Psoas muscle (tissue), 8 donors: ENCODE results near the gene TTLL11. TPM values are rescaled to one million over a fixed set of nuclear protein-coding genes. Genes with fewer than 3 reads are reported as not detected.

Experiments used
- ATAC-seq, 4 donors: fragments of 200-7000 bp; cut with Tn5 transposase; one replicate each; pipeline ENCODE4 v1.9.1; 2020; ENCODE audit warnings: moderate library complexity in 3 of 4, mild to moderate bottlenecking in 2 of 4
- DNase-seq, 2 donors: peaks; one replicate each; pipeline ENCODE4 v3.0.0-alpha.2; 2020
- H3K27ac ChIP-seq: fragments of 200-600 bp; one replicate; pipeline ENCODE4 v1.8.0; 2022
- H3K27me3 ChIP-seq, 3 donors: fragments of 200-600 bp in 1 of 3; one replicate each; pipeline versions ENCODE4 v1.6.1 to v1.8.0; 2013 to 2022; ENCODE audit warnings: low read length in 2 of 3, mild to moderate bottlenecking in 2 of 3, moderate library complexity in 1 of 3; ENCODE audit not compliant: insufficient read depth in 3 of 3
- H3K36me3 ChIP-seq, 2 donors: fragments of 200-600 bp in 1 of 2; one replicate each; pipeline versions ENCODE4 v1.6.1 to v1.8.0; 2013 to 2022; ENCODE audit warnings: low read depth in 1 of 2, mild to moderate bottlenecking in 1 of 2, moderate library complexity in 1 of 2; ENCODE audit not compliant: insufficient read depth in 1 of 2
- H3K4me1 ChIP-seq: fragments of 200-600 bp; one replicate; pipeline ENCODE4 v1.8.0; 2022
- H3K4me3 ChIP-seq: fragments of 200-600 bp; one replicate; pipeline ENCODE4 v1.8.0; 2022; ENCODE audit warnings: mild to moderate bottlenecking
- H3K9me3 ChIP-seq: fragments of 200-600 bp; one replicate; pipeline ENCODE4 v1.8.0; 2022
- CTCF ChIP-seq: fragments of 200-600 bp; IDR thresholded peaks from one replicate; pipeline ENCODE4 v1.8.0; 2022; ENCODE audit warnings: antibody characterized with exemption
- WGBS, 3 donors: extraction: QIAGEN DNeasy Blood & Tissue Kit; methylation state at CpG; one replicate each; pipeline versions ENCODE4 v1.1.6 to v1.1.7; 2013; 5-methylcytosine and 5-hydroxymethylcytosine counted together
- intact Hi-C, 2 donors: fragments of 100-400 bp; cut with DNase I; formaldehyde crosslinking; loops; one replicate each; pipeline versions ENCODE4 v1.11.0 to v1.14.2; 2022
- polyA plus RNA-seq, 3 donors: library from polyadenylated mRNA; stranded (reverse); fragments of 200-250 nt; gene quantifications; one replicate each; pipeline ENCODE4 v1.2.3, GENCODE V29; 2013
- total RNA-seq, 4 donors: library from RNA; stranded (reverse); fragmentation: NEBNext Ultra II Directional in 2 of 4; extraction: Animal tissue kit (Norgen Biotek cat#: 25700) in 2 of 4; gene quantifications; one replicate each; pipeline versions ENCODE4 v1.2.1 to v1.2.4, GENCODE V29; 2021 to 2023
- donor health status: healthy with polysubstance abuse.
- donor health status: DM: no; HTN: no; CAD: no; lungs with moderate emphysema.
- donor health status: Bipolar disorder and iron deficiency.
- donor health status: healthy.
- donor health status: DM: yes; HTN: yes; CAD: no.
- donor health status: DM: no; HTN: no; CAD: no.
- donor health status: DM: no; HTN: no; CAD: no.
- donor health status: DM: yes; HTN: yes; CAD: no.

The TTLL11 gene
- total and polyA plus RNA-seq, 7 donors = 15.1 to 56.4 (median 19.3) TPM

GRCh38 chr9:122128007-122128968 lies 35.2 kb upstream of the TTLL11 start:
- intact Hi-C loops = loop anchor here (5.0 to 10.0 kb wide), 4 partner anchors 94 to 687 kb away; partner anchors contain the start of gene OR1K1 (in 1 of the 2)
- peak in 1 of 4 donors; percentile 16 for ATAC-seq

GRCh38 chr9:122127396-122127798 lies 34.3 kb upstream of the TTLL11 start:
- no peak overlapping the region for H3K27ac ChIP-seq
- DNase-seq (no peak), ATAC-seq (no peak)
- peaks cover 0 to 13% (median 0%) of the 10 kb centered on the region in 3 donors for H3K27me3 ChIP-seq
- no peaks in the 10 kb centered on the region for H3K9me3 ChIP-seq
- no peak overlapping the region for H3K4me3 ChIP-seq
- WGBS, 3 donors = 75 to 82% (median 81%) methylated on average over 9 to 10 of the region's 10 CpGs
- peaks cover 13% of the 10 kb centered on the region for H3K4me1 ChIP-seq
- intact Hi-C loops = loop anchor here (5.0 to 10.0 kb wide), 4 partner anchors 95 to 687 kb away; partner anchors contain the start of gene OR1K1 (in 1 of the 2)
- TF ChIP-seq CTCF = no peak
- no peaks in the 10 kb centered on the region for H3K36me3 ChIP-seq

More at GRCh38 chr9:122128007-122128968, 35.2 kb upstream of the TTLL11 start:
- Histone ChIP-seq H3K4me1 (peaks cover 13% of the 10 kb centered on the region), H3K9me3 (no peaks in the 10 kb centered on the region), H3K27ac (peak overlapping the region; percentile 53), H3K4me3 (no peak overlapping the region), H3K27me3 (peaks cover 0 to 13% (median 0%) of the 10 kb centered on the region in 3 donors), H3K36me3 (no peaks in the 10 kb centered on the region)
- 67 to 71% (median 70%) methylated on average over 23 to 24 of the region's 24 CpGs for WGBS, 3 donors
- no peak for TF ChIP-seq CTCF
- peak; percentile 36 to 66 for DNase-seq

- H3K27me3 ChIP-seq = peaks cover 0 to 13% (median 0%) of the 10 kb centered on the region in 3 donors
- no peak overlapping the region for H3K27ac ChIP-seq
- no peaks in the 10 kb centered on the region for H3K36me3 ChIP-seq
- no peak for DNase-seq
- H3K9me3 ChIP-seq = no peaks in the 10 kb centered on the region
- 23 to 28% (median 28%) methylated on average over 58 to 64 of the region's 64 CpGs for WGBS, 3 donors
- H3K4me1 ChIP-seq = peaks cover 11% of the 10 kb centered on the region
- no peak for TF ChIP-seq CTCF
- peak overlapping the region; percentile 47 for H3K4me3 ChIP-seq
- intact Hi-C loops = loop anchor here (5.0 to 10.0 kb wide), 4 partner anchors 96 to 688 kb away; partner anchors contain the start of gene OR1K1 (in 1 of the 2)
- ATAC-seq = no peak
Observed at GRCh38 chr9:122126331-122127261, 33.5 kb upstream of the TTLL11 start.

- H3K27ac ChIP-seq = no peak overlapping the region
- DNase-seq (no peak), ATAC-seq (peak in 3 of 4 donors; percentile 5 to 16 (median 11))
- peaks cover 6% of the 10 kb centered on the region for H3K4me1 ChIP-seq
- no peak for TF ChIP-seq CTCF
- H3K4me3 ChIP-seq = peak overlapping the region; percentile 47
- intact Hi-C loops = loop anchor here (1.0 to 10.0 kb wide), 6 partner anchors 97 to 689 kb away; partner anchors contain the start of gene OR1K1 (in 1 of the 2)
- whole genome bisulfite sequencing, 3 donors = 60 to 62% (median 62%) methylated on average over 18 to 21 of the region's 21 CpGs
- peaks cover 0 to 13% (median 0%) of the 10 kb centered on the region in 3 donors for H3K27me3 ChIP-seq
- H3K9me3 ChIP-seq = no peaks in the 10 kb centered on the region
- no peaks in the 10 kb centered on the region for H3K36me3 ChIP-seq
Observed at GRCh38 chr9:122125509-122126330, 32.6 kb upstream of the TTLL11 start.
